SK-N-SH treated with all-trans-retinoic acid at 6 μM for 48 hours (cell line): ENCODE data around the gene RFFL.
"Not testable (repeated sequence)": the region's sequence is repeated elsewhere in the genome, so short reads cannot be mapped to it uniquely, and the experiment has no call there.

ENCODE experiments used
- ATAC-seq: fragments of 200-7000 bp; cut with Tn5 transposase; 3 replicates; pipeline ENCODE4 v1.9.1; 2020; ENCODE audit warnings: mild to moderate bottlenecking, moderate library complexity
- BACH2 ChIP-seq: fragments of 250-450 bp; sonication (Bioruptor Pico); IDR thresholded peaks from 2 replicates; pipeline ENCODE4 v1.9.0; 2021; ENCODE audit warnings: mild to moderate bottlenecking, borderline replicate concordance
- CREB5 ChIP-seq: fragments of 250-450 bp; sonication (Bioruptor Pico); IDR thresholded peaks from 2 replicates; pipeline ENCODE4 v1.5.1; 2020; ENCODE audit warnings: low read depth, mild to moderate bottlenecking, moderate library complexity
- CSDC2 ChIP-seq: fragments of 250-450 bp; sonication (Bioruptor Pico); IDR thresholded peaks from 2 replicates; pipeline ENCODE4 v1.5.0; 2020; ENCODE audit warnings: mild to moderate bottlenecking, moderate library complexity
- ESRRG ChIP-seq: fragments of 250-450 bp; sonication (Bioruptor Pico); IDR thresholded peaks from 2 replicates; pipeline ENCODE4 v1.6.1; 2021; ENCODE audit warnings: mild to moderate bottlenecking
- GLIS3 ChIP-seq: fragments of 250-450 bp; sonication (Bioruptor Pico); IDR thresholded peaks from 2 replicates; pipeline ENCODE4 v1.5.0; 2020; ENCODE audit warnings: mild to moderate bottlenecking, moderate library complexity
- ISL1 ChIP-seq: fragments of 250-450 bp; sonication (Bioruptor Pico); IDR thresholded peaks from 2 replicates; pipeline ENCODE4 v2.1.2; 2022; ENCODE audit warnings: mild to moderate bottlenecking, moderate library complexity
- OSR1 ChIP-seq: fragments of 250-450 bp; sonication (Bioruptor Pico); IDR thresholded peaks from 2 replicates; pipeline ENCODE4 v1.8.0; 2022; ENCODE audit warnings: moderate library complexity, mild to moderate bottlenecking, inconsistent platforms
- PPARA ChIP-seq: fragments of 250-450 bp; sonication (Bioruptor Pico); IDR thresholded peaks from 2 replicates; pipeline ENCODE4 v1.5.0; 2020; ENCODE audit warnings: mild to moderate bottlenecking, borderline replicate concordance
- RARB ChIP-seq: fragments of 250-450 bp; sonication (Bioruptor Pico); IDR thresholded peaks from 2 replicates; pipeline ENCODE4 v1.8.0; 2021; ENCODE audit warnings: mild to moderate bottlenecking, moderate library complexity
- TCF4 ChIP-seq: fragments of 250-450 bp; sonication (Bioruptor Pico); IDR thresholded peaks from 2 replicates; pipeline ENCODE4 v1.8.0; 2021; ENCODE audit warnings: mild to moderate bottlenecking, moderate library complexity, borderline replicate concordance
- TOX ChIP-seq: fragments of 250-450 bp; sonication (Bioruptor Pico); IDR thresholded peaks from 2 replicates; pipeline ENCODE4 v1.8.0; 2021; ENCODE audit warnings: mild to moderate bottlenecking, moderate library complexity, borderline replicate concordance
- ZC3H10 ChIP-seq: fragments of 250-450 bp; sonication (Bioruptor Pico); IDR thresholded peaks from 2 replicates; pipeline ENCODE4 v1.5.1; 2021; ENCODE audit warnings: mild to moderate bottlenecking, moderate library complexity
- ZFP3 ChIP-seq: fragments of 250-450 bp; sonication (Bioruptor Pico); IDR thresholded peaks from 2 replicates; pipeline ENCODE4 v1.5.0; 2020; ENCODE audit warnings: mild to moderate bottlenecking, moderate library complexity
- ZFP30 ChIP-seq: fragments of 450-650 bp; formaldehyde crosslinking; IDR thresholded peaks from 2 replicates; pipeline ENCODE4 v1.5.0; 2022; ENCODE audit warnings: mild to moderate bottlenecking, moderate library complexity
- ZNF70 ChIP-seq: fragments of 450-650 bp; formaldehyde crosslinking; IDR thresholded peaks from 2 replicates; pipeline ENCODE4 v1.5.0; 2020; ENCODE audit warnings: mild to moderate bottlenecking, moderate library complexity
- ZNF8 ChIP-seq: fragments of 450-650 bp; formaldehyde crosslinking; IDR thresholded peaks from 2 replicates; pipeline ENCODE4 v1.5.0; 2020; ENCODE audit warnings: mild to moderate bottlenecking, moderate library complexity
- TF ChIP-seq, protein P1 (sequence below): fragments of 250-450 bp; sonication (Bioruptor Pico); IDR thresholded peaks from 2 replicates; pipeline ENCODE4 v1.8.0; 2021; ENCODE audit warnings: low read depth, mild to moderate bottlenecking, moderate library complexity, borderline replicate concordance
- TF ChIP-seq, protein P2 (sequence below): fragments of 250-450 bp; sonication (Bioruptor Pico); IDR thresholded peaks from 2 replicates; pipeline ENCODE4 v1.8.0; 2020; ENCODE audit warnings: mild to moderate bottlenecking, moderate library complexity, borderline replicate concordance

Gene RFFL

DNA sequence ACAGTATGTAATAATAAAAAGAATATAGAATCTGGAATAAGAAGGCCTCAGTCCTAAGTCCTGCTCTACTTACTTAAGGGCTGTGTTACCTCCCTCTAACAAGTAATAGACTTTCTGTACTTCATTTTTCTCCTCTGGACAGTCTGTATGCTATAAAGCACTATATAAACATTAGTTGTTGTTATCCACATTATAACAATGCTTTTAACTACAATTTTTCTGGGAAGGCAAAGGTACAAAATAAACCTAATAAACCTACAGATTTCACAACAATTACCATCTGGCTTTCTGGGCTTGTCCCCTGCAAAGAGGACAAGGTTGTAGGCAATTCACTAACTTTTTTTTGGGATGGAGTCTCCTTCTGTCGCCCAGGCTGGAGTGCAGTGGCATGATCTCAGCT lies 32.7 kb downstream of the RFFL start:
- no peak for ATAC-seq
- no peak for TF ChIP-seq ZFP3 (CRISPR knock-in tag)
- no peak for TF ChIP-seq RARB

GRCh38 chr17:35028531-35029262 lies 34.8 kb downstream of the RFFL start:
- no peak for ATAC-seq
- TF ChIP-seq ZNF8 (CRISPR knock-in tag) (no peak), ZFP30 (CRISPR knock-in tag) (no peak), OSR1 (CRISPR knock-in tag) (no peak), TOX (CRISPR knock-in tag) (no peak), PPARA (CRISPR knock-in tag) (no peak)
- TF ChIP-seq, protein P1, sequence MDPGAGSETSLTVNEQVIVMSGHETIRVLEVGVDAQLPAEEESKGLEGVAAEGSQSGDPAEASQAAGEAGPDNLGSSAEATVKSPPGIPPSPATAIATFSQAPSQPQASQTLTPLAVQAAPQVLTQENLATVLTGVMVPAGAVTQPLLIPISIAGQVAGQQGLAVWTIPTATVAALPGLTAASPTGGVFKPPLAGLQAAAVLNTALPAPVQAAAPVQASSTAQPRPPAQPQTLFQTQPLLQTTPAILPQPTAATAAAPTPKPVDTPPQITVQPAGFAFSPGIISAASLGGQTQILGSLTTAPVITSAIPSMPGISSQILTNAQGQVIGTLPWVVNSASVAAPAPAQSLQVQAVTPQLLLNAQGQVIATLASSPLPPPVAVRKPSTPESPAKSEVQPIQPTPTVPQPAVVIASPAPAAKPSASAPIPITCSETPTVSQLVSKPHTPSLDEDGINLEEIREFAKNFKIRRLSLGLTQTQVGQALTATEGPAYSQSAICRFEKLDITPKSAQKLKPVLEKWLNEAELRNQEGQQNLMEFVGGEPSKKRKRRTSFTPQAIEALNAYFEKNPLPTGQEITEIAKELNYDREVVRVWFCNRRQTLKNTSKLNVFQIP (CRISPR knock-in tag) = no peak
- TF ChIP-seq, protein P2, sequence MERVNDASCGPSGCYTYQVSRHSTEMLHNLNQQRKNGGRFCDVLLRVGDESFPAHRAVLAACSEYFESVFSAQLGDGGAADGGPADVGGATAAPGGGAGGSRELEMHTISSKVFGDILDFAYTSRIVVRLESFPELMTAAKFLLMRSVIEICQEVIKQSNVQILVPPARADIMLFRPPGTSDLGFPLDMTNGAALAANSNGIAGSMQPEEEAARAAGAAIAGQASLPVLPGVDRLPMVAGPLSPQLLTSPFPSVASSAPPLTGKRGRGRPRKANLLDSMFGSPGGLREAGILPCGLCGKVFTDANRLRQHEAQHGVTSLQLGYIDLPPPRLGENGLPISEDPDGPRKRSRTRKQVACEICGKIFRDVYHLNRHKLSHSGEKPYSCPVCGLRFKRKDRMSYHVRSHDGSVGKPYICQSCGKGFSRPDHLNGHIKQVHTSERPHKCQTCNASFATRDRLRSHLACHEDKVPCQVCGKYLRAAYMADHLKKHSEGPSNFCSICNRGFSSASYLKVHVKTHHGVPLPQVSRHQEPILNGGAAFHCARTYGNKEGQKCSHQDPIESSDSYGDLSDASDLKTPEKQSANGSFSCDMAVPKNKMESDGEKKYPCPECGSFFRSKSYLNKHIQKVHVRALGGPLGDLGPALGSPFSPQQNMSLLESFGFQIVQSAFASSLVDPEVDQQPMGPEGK = no peak

DNA sequence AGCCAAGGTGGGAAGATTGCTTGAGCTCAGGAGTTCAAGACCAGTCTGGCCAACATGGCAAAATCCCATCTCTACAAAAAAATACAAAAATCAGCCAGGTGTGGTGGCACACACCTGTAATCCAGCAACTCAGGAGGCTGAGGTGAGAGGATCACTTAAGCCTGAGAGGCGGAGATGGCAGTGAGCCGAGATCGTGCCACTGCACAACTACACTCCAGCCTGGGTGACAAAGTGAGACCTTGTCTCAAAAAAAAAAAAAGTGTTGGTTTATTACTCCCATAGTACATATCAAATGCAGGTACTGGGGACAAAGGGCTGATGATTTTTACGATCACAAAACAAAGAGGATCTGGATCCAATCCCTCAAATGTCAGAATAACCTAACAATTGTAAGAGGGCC lies 35.4 kb downstream of the RFFL start:
- not testable (repeated sequence) for ATAC-seq

DNA sequence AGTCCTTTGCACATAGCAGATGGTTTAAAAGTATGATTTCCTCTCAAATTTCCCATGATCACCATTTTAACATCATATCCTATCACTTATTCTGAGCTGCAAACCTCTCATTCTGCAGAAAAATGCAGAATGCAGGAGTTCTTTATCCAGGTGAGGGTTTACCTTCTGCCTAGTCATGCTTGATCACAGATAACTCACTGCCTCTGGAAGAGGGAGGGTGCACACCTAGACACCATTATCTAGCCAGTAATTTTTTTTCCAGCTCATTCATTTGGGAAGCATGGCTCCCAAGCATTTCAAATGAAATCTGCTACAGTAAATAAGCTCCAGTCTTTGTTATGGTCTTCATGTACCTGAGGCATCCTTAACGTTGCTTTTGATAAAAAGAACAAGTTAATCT lies 38.0 kb downstream of the RFFL start:
- ATAC-seq = no peak
- TF ChIP-seq ESRRG (CRISPR knock-in tag) (no peak), CSDC2 (no peak), BACH2 (CRISPR knock-in tag) (no peak), PPARA (CRISPR knock-in tag) (no peak), CREB5 (no peak)
- TF ChIP-seq, all 23 proteins: peak for 0

DNA sequence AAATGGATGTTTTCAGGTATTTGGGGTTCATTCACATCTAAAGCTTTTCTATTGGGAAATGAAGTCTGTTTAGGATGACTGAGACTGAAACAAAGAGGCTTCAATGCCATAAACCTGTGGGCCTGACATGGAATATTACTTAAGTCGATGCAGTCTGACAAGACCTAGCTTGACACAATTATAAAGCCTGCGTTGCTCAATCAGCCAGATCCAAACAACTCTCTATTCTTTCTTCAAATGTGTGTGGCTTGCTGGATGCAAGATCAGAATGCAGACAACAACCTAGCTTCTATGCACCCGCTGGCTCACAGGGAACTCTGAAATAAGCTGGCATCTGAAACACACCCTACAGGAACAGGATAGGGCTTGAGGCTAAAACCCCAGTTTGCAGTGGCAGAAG lies 40.0 kb downstream of the RFFL start:
- no peak for ATAC-seq
- no peak for TF ChIP-seq BACH2 (CRISPR knock-in tag)
- TF ChIP-seq PPARA (CRISPR knock-in tag) = no peak
- TF ChIP-seq, protein P2 = no peak
- no peak for TF ChIP-seq ESRRG (CRISPR knock-in tag)
- no peak for TF ChIP-seq ZNF8 (CRISPR knock-in tag)
- TF ChIP-seq ZC3H10 (CRISPR knock-in tag) = no peak
- TF ChIP-seq ZFP30 (CRISPR knock-in tag) = no peak
- TF ChIP-seq ZNF70 = no peak
- TF ChIP-seq TOX (CRISPR knock-in tag) = no peak
- no peak for TF ChIP-seq TCF4
- no peak for TF ChIP-seq OSR1 (CRISPR knock-in tag)
- no peak for TF ChIP-seq GLIS3
- TF ChIP-seq ISL1 = no peak
- TF ChIP-seq, protein P1 (CRISPR knock-in tag) = no peak
